PFSK-1 (cell line): ENCODE results near the gene C16orf96.

ENCODE experiments used
- FOXP2 ChIP-seq: optimal IDR thresholded peaks from 2 replicates; pipeline ENCODE3; 2011; ENCODE audit warnings: borderline replicate concordance, control low read depth, inconsistent platforms; ENCODE audit not compliant: insufficient read depth; ENCODE audit errors: extremely low read length, extremely low read depth
- POLR2AphosphoS5 ChIP-seq: IDR thresholded peaks from 2 replicates; pipeline ENCODE4 v1.6.1; 2012; ENCODE audit warnings: low read depth, mild to moderate bottlenecking, control low read depth, low read length, moderate library complexity
- REST ChIP-seq, 2 experiments: IDR thresholded peaks; 2 replicates each; pipeline versions ENCODE4 v1.6.1 to v1.8.0; 2011 to 2012; ENCODE audit warnings: low read depth in 2 of 2, low read length in 2 of 2, control low read depth in 1 of 2, inconsistent platforms in 1 of 2, mild to moderate bottlenecking in 1 of 2, moderate library complexity in 1 of 2; ENCODE audit not compliant: insufficient read depth in 1 of 2
- SIN3A ChIP-seq: IDR thresholded peaks from 2 replicates; pipeline ENCODE4 v1.6.1; 2012; ENCODE audit warnings: mild to moderate bottlenecking, low read length, moderate library complexity, borderline replicate concordance; ENCODE audit not compliant: insufficient read depth
- TAF1 ChIP-seq: IDR thresholded peaks from 2 replicates; pipeline ENCODE4 v1.6.1; 2012; ENCODE audit warnings: low read length, control low read depth, borderline replicate concordance; ENCODE audit not compliant: insufficient read depth

DNA sequence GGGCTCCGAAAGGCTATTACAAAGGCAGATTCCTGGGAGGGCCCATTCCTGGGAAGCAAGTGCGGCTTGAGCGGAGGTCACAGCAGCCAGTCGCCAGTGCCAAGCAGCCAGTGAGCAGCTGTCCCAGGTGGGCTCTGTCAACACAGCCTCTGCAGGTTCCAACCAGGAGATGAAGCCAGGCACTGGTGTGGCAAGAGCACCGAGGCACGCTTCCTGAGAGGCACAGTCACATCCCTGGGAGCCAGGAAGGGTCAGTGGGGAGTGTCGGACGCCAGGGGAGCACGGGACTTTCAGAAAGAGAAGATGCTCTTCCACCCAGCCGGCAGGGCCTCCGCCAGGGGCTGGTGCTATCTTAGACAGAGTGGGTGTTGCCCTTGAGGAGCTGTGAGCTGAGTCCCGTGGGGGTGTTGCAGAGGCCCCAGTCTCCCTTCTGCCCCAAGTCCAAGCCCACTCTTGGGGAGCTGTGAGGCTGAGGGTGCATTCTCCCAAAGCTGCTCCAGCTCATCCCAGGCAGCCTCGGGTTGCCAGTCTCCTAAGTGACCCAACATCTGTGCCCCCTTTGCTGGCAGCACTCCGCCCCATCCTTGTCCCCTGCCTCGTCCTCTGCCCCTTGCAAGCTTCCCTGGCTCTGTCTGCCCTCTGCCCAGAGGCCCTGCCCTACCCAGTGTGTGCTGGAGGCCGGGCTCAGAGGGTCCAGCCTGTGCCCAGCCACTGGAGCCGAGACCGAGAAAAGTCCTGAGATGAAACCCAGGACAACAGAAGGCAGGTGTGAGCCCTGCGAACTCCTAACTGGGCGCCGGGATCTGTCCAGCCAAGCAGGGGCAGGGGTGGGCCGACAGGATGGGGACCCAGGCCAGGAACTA lies 51.9 kb downstream of the C16orf96 start:
- TF ChIP-seq POLR2AphosphoS5 = no peak
- TF ChIP-seq TAF1 = no peak
- no peak for TF ChIP-seq REST (IDR thresholded peaks at IDR 0.05; ENCODE audit: insufficient read depth in 1 of 2, low read depth in 2 of 2, low read length in 2 of 2)
- no peak for TF ChIP-seq SIN3A
- no peak for TF ChIP-seq FOXP2
